Measurements from ENCODE around the gene GULP1.

DNA sequence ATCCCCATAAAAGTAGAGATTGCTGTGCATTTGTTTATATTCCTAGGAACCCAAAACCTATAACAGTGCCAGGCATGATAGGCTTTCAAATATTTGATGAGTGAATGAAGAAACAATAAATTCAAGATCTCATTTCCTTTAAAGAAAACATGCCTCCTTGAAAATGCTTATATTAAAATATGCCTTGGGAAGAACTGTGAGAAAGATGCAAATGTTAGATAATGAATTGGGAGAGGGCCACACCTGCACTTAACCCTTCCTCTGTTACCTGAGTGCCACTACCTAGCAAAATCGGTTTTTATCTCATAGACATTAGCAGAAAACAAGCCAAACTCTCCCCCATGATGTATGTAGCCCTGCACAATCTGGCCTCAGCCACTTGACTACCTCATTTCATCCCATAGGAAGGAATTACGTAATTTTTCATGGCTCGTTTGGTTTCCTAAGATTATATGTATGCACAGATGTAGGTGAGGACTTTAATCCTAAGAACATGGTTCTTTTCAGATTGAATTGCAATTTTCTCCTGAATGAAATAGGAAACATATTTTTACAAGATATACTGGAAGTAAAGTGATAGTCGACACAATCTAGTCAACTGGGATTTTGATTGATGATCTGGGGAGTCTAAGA lies 25.2 kb downstream of the GULP1 start:
- TF ChIP-seq, protein P1, sequence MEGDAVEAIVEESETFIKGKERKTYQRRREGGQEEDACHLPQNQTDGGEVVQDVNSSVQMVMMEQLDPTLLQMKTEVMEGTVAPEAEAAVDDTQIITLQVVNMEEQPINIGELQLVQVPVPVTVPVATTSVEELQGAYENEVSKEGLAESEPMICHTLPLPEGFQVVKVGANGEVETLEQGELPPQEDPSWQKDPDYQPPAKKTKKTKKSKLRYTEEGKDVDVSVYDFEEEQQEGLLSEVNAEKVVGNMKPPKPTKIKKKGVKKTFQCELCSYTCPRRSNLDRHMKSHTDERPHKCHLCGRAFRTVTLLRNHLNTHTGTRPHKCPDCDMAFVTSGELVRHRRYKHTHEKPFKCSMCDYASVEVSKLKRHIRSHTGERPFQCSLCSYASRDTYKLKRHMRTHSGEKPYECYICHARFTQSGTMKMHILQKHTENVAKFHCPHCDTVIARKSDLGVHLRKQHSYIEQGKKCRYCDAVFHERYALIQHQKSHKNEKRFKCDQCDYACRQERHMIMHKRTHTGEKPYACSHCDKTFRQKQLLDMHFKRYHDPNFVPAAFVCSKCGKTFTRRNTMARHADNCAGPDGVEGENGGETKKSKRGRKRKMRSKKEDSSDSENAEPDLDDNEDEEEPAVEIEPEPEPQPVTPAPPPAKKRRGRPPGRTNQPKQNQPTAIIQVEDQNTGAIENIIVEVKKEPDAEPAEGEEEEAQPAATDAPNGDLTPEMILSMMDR (conservative IDR thresholded peaks at IDR 0.05): no peak
- TF ChIP-seq ZFX (IDR thresholded peaks at IDR 0.05): no peak
